Measurements from ENCODE around the gene ITGB2.
A peak's percentile ranks its signal among the peaks of the same experiment; 100 is the strongest.
"Not testable (repeated sequence)": the region's sequence is repeated elsewhere in the genome, so short reads cannot be mapped to it uniquely, and the experiment has no call there.

The ITGB2 gene

GRCh38 chr21:44884097-44884496 lies 36.6 kb downstream of the ITGB2 start:
- DNase-seq (ENCODE audit: low spot score): no peak

GRCh38 chr21:44883250-44883649 lies 37.4 kb downstream of the ITGB2 start:
- DNase-seq (ENCODE audit: low spot score): no peak

GRCh38 chr21:44881198-44881872 lies 39.4 kb downstream of the ITGB2 start:
- DNase-seq (ENCODE audit: low spot score): no peak

- no peak for DNase-seq (ENCODE audit: low spot score)
Measured at GRCh38 chr21:44880405-44881197, 40.1 kb downstream of the ITGB2 start.

- DNase-seq (ENCODE audit: low spot score): not testable (repeated sequence)
Measured at GRCh38 chr21:44879238-44879637, 41.5 kb downstream of the ITGB2 start.

GRCh38 chr21:44878053-44878982 lies 42.4 kb downstream of the ITGB2 start:
- DNase-seq (ENCODE audit: low spot score): no peak

- no peak for DNase-seq (ENCODE audit: low spot score)
Measured at GRCh38 chr21:44876849-44877575, 43.7 kb downstream of the ITGB2 start.

GRCh38 chr21:44875316-44875700 lies 45.4 kb downstream of the ITGB2 start:
- DNase-seq (ENCODE audit: low spot score): peak; percentile 26

GRCh38 chr21:44874497-44875315 lies 46.0 kb downstream of the ITGB2 start:
- DNase-seq (ENCODE audit: low spot score): no peak

- DNase-seq (ENCODE audit: low spot score): no peak
Measured at GRCh38 chr21:44874240-44874496, 46.5 kb downstream of the ITGB2 start.

GRCh38 chr21:44873356-44874239 lies 47.1 kb downstream of the ITGB2 start, which contains the start of gene PTTG1IP:
Gene PTTG1IP (minus strand): TSS chr21:44873690. CDS start chr21:44873616, 74 bp downstream.
- peak; percentile 96 for DNase-seq (ENCODE audit: low spot score)

GRCh38 chr21:44872649-44873355 lies 47.9 kb downstream of the ITGB2 start:
- peak; percentile 50 for DNase-seq (ENCODE audit: low spot score)

GRCh38 chr21:44872323-44872648 lies 48.4 kb downstream of the ITGB2 start:
- DNase-seq (ENCODE audit: low spot score): no peak

GRCh38 chr21:44871576-44872269 lies 49.0 kb downstream of the ITGB2 start:
- peak; percentile 15 for DNase-seq (ENCODE audit: low spot score)

GRCh38 chr21:44870748-44871495 lies 49.8 kb downstream of the ITGB2 start:
- peak; percentile 76 for DNase-seq (ENCODE audit: low spot score)

GRCh38 chr21:44869781-44870747 lies 50.6 kb downstream of the ITGB2 start:
- peak; percentile 27 for DNase-seq (ENCODE audit: low spot score)

GRCh38 chr21:44868707-44869106 lies 52.0 kb downstream of the ITGB2 start:
- DNase-seq (ENCODE audit: low spot score): no peak
